HT-29 (cell line): Measurements from ENCODE around the gene TLR4. TPM values are rescaled to one million over a fixed set of nuclear protein-coding genes. Genes with fewer than 3 reads are reported as not detected.

ENCODE experiments used
- DNase-seq: peaks from one replicate; pipeline ENCODE4 v3.0.0-alpha.2; 2015; ENCODE audit warnings: low spot score
- small RNA-seq: library from RNA; depleted of rRNA; stranded (forward); fragments of <200 nt; gene quantifications from one replicate; pipeline ENCODE3, GENCODE V24; 2014
- total RNA-seq: library from RNA; depleted of rRNA; stranded (reverse); fragments of >200 nt; shearing (Covaris generic); gene quantifications from 2 replicates; pipeline ENCODE4 v1.2.3, GENCODE V29; 2014

Gene TLR4
- total RNA-seq, 1 experiment from 2014 or later = 4.3 TPM

DNA sequence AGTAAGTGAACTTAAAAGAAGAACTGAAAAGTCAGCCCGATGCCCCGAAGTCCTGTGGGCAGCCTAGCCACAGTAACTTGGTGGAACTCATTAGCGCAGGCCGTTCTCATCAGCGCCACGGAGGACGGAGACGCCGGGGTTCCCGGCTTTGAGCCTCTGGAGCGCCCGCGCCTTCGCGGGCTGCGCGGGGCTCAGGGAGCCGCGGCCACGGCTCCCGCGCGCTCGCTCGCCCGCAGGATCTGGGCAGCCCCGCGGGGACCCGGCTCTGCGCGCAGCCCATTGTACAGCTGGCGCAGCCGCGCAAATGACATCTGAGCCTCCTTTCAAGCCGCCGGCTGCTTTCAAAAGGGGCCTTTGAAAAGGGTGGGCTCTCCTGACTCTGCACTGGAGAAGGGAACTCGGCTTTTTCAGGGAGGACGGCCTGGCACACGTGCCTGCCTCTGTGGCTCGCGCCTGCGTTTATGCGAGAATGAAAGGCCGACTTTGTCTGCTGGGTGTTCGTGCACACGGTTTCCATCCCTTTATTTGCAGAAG is 40.7 kb downstream of the TLR4 start:
- no peak for DNase-seq

DNA sequence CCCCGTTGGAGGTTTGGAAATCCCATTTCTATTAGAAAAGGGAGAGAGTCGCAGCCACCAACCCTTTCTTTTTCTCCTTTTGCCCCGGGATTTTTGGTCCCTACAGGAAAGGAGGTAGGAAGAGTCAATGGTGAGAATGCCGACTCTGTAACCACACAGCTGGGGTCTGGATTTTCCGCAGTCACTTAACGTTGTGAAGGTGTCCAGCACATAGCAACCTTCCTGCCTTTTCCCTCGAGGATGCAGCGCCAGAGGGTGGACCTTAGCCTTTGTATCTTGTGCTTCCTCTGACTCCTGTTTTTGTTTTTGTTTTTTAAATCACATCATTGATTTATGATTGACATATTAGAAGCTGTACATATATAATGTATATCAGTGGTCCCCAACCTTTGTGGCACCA is 41.4 kb downstream of the TLR4 start:
- DNase-seq = no peak

DNA sequence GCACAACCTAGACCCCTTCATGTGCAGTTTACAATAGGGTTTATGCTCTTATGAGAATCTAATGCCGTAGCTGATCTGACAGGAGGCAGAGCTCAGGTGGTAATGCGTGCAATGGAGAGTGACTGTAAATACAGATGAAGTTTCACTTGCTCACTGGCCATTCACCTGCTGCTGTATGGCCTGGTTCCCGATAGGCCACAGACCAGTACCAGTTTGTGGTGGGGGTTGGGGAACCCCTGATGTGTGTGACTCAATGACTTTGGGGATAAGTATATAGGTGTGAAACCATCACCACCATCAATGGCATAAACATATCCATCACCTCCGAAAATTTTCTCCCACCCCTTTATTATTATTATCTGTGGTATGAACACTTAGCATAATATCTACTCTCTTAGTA is 42.1 kb downstream of the TLR4 start:
- DNase-seq = no peak

DNA sequence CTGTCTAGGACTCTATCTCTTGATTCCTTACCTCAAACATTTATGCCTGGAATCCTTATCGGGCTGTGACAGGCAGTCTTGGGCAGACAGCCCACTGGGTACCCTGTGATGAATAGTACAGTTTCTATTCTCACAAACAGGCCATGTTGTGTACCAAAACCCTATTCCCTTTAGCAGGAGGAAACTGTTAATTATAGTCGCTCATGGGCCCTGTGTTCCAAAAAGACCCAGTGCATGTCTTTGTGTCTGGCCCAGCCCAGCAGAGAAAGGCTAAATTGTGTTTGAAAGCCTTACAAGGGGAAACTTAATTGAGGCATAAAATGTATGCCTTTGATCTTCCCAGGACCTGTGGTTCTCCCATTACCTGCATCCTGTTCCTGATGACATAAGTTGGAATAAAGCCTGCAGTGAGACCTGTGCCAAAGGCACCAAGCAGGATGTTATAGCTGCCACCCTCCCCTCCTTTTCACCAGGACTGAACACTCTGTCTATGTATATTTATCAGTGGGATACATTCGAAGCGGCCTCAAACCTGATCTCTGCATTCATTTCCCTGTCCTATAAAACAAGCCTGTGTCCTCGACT is 43.3 kb downstream of the TLR4 start:
- no peak for DNase-seq

DNA sequence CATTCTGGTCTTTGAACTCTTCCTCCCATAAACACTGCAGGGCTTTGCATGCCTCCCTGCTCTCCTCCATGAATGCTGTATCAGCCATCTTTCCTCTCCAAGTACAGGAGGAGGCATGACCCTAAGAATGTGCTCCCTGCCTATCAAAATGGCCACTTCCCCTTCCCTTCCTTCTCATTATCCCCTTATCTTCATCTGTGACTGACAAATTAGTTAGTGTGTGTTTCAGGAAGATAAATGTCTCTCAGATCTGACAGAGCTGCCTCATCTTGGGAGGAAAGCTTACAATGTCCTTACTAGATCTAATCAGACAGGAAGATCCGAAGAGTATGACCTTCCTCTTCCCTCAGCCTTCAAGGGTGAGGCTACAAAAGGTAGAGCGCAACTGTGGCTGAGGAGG is 46.2 kb downstream of the TLR4 start:
- no peak for DNase-seq

DNA sequence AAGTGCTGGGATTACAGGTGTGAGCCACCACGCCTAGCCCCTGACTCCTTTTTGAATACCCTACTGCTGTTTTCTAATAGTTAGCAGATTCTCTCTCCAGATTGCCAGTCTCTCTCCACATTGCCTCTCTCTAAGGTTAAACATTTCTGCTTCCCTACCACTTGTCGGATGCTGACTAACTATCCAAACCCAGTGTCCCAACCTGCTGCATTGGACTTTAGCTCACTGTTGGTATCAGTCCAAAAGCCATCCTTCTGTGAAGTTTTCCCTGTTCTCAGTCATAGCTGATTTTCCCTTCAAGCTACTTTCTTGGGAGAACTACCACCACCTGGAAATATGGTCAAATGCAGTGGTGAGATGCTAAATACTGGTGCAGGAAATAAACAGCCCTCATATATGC is 48.7 kb downstream of the TLR4 start:
- DNase-seq = no peak

DNA sequence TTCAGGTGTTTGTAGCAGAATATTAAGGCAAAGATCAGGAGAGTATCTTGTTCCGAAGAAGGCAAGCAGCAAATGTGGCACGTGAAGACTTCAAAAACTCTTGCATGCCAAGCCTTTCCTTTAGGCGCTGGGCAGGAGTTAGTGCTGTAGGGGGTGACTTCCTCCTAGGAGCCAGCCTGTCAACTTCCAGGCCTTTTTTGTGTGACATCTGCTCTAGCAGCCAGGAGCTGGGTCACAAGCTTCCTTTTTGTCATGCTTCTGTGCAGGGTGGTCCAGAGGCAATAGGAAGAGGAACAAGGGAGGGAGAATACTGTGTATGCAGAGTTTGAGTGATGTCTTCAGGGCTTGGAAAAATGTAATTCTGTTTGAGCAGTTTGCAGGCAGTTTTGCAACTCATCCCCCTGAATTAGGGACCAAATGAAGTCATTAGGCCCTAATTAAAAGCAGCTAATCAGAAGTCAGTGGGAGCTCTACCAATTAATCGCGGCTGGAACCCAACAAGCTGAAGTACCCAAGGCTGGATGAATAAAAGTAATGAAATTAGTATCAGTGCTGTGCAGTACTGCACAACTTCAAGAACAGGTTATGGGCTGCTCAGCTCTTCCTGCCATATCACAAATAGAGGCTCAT is 53.5 kb downstream of the TLR4 start:
- no peak for DNase-seq

DNA sequence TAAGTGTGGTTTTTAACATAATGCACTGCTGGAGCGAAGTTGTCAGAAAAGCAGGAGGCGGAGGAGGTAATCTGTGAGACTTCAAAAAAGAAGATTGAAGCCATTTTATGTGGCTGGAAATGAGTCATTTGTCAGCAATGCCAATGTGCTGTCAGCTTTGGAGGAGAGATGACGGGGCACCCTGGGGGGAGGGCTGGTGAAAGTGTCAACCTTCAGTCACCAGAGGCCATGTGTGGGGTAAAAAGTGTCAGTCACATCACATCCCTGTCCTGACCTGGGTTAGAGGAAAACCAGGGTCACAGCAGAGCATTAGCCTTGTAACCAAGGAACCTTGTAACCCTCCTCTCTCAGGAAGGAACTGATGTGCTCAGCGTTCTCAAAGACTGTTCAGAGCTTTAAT is 59.1 kb downstream of the TLR4 start:
- DNase-seq = no peak

DNA sequence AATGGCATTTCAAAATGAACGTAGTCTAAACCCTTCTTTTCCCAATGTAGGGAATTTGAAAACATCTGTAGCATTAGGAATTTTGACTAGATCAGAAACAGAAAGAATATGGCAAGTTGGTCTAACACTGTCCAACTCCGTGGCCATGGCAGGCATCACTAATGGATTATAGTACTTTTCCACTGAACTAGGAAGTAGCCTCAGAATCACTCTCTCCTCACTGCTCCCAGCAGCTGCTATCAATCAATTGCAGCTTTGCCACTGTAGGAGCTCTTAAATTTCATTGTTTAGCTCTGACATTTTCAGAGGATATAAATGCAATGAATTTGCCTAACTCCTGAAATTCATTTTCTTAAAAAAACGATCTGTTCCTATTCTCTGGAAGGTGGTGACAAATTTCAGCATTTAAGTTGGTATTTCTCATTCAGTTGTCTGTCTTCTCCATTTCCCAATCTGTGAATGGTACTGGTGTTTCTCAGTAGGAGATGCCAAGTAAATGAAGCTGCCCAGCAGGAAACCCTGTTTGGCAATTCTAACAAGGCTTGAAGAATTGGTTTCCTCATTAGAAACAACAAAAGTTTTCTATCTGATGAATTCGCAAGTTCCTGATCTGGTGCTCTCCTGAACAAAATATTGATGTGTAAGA is 64.7 kb downstream of the TLR4 start:
- no peak for DNase-seq

DNA sequence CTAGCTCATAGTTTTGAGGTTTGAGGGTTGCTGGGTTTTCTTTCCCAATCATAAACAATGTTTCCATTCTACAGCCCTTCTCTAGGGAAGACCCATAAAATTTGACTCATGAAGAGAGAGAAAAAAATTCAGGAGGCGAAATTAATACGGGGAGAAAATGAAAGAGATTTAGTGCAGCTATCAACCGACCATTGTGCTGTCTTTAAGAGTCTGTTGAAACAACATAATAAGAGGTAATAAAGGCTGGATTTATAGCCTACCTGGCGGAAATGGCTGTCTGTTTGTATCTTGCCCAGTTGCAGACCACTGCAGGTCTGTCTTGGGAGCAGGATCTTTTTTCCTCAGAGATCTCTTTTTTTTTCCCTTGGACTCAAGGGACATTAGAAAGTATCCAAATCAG is 66.9 kb downstream of the TLR4 start:
- no peak for DNase-seq

DNA sequence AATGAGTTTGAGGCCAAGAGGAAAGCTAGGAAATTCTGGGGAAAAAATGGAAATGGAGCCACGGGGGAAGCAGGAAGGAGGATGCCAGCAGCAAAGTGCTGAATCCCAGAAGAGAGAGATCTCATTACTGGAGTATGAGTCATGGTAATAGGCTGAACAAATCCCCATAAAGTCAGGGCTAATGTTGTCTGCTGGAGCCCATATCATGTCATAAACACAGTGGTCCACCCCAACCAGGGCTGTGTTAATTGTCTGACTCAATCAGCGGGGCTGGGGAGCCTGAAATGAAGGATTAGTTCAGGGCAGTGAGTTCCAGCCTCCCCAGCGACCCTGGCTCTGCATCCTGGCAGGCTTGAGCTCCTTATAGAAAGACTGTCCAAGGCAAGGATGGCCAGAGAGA is 68.8 kb downstream of the TLR4 start:
- DNase-seq = peak; percentile 7

Small RNA genes lying within 50 kb of the gene (small RNA-seq; reads per million reads assigned to genes)
- gene RNU6-1082P = not detected
